Esophagus muscularis mucosa (tissue), 3 donors: ENCODE results near the gene LUZP1.

Experiments
- CTCF ChIP-seq, 3 experiments: fragments of 200-600 bp in 2 of 3; fragments of 450-650 bp in 1 of 3; sonication (generic) in 2 of 3; IDR thresholded peaks; one replicate each; pipeline ENCODE4 v1.5.1; 2017 to 2019; ENCODE audit warnings: antibody characterized with exemption in 3 of 3, mild to moderate bottlenecking in 2 of 3, moderate library complexity in 1 of 3
- POLR2AphosphoS5 ChIP-seq, 2 donors: sonication (generic); formaldehyde crosslinking; IDR thresholded peaks; one replicate each; pipeline ENCODE4 v1.6.1; 2017; ENCODE audit warnings: antibody characterized with exemption in 2 of 2

- TF ChIP-seq POLR2AphosphoS5 (IDR thresholded peaks at IDR 0.05) (no peak), CTCF (IDR thresholded peaks at IDR 0.05) (no peak)
These were observed 118.5 kb downstream of the LUZP1 start for GRCh38 chr1:23050201-23050600.
